Measurements from ENCODE around the gene ST6GALNAC6. TPM values are rescaled to one million over a fixed set of nuclear protein-coding genes. Genes with fewer than 3 reads are reported as not detected.
A peak's percentile ranks its signal among the peaks of the same experiment; 100 is the strongest.
"Not testable (repeated sequence)": the region's sequence is repeated elsewhere in the genome, so short reads cannot be mapped to it uniquely, and the experiment has no call there.

Gene ST6GALNAC6
- total RNA-seq, 2 experiments from 2014 or later: 44.5 to 45.1 TPM

GRCh38 chr9:127855522-127855921 lies 43.9 kb downstream of the ST6GALNAC6 start:
- peaks cover 31% of the 10 kb centered on the region for H3K4me1 Mint-ChIP-seq
- no peak overlapping the region for H3K4me3 Mint-ChIP-seq
- peaks cover 12% of the 10 kb centered on the region for H3K36me3 Mint-ChIP-seq
- H3K27me3 Mint-ChIP-seq: no peaks in the 10 kb centered on the region
- H3K9me3 Mint-ChIP-seq: peaks cover 2% of the 10 kb centered on the region
- H3K27ac Mint-ChIP-seq: no peak overlapping the region
- DNase-seq: no peak

GRCh38 chr9:127854960-127855359 lies 44.4 kb downstream of the ST6GALNAC6 start:
- peaks cover 4% of the 10 kb centered on the region for H3K9me3 Mint-ChIP-seq
- H3K4me1 Mint-ChIP-seq: peaks cover 29% of the 10 kb centered on the region
- DNase-seq: no peak
- peak overlapping the region; percentile 42 for H3K4me3 Mint-ChIP-seq
- no peak overlapping the region for H3K27ac Mint-ChIP-seq
- H3K27me3 Mint-ChIP-seq: no peaks in the 10 kb centered on the region
- peaks cover 17% of the 10 kb centered on the region for H3K36me3 Mint-ChIP-seq

GRCh38 chr9:127854184-127854806 lies 45.1 kb downstream of the ST6GALNAC6 start, which contains the start of gene ENG:
TSS of gene ENG (minus strand) at chr9:127854658. CDS start at chr9:127854355, 303 bp downstream.
- Mint-ChIP-seq H3K27ac (peak within 1 kb of the TSS; percentile 84), H3K4me3 (peak within 1 kb of the TSS; percentile 85), H3K9me3 (peaks cover 8% of the 10 kb centered on the region), H3K27me3 (no peaks in the 10 kb centered on the region), H3K4me1 (peaks cover 29% of the 10 kb centered on the region), H3K36me3 (peaks cover 21% of the 10 kb centered on the region)
- DNase-seq: peak; percentile 36

- Mint-ChIP-seq H3K36me3 (peaks cover 29% of the 10 kb centered on the region), H3K4me1 (peaks cover 29% of the 10 kb centered on the region), H3K4me3 (peak overlapping the region; percentile 85)
Measured at GRCh38 chr9:127853312-127854183, 45.9 kb downstream of the ST6GALNAC6 start.

GRCh38 chr9:127852829-127853228 lies 46.6 kb downstream of the ST6GALNAC6 start:
- Mint-ChIP-seq H3K27me3 (no peaks in the 10 kb centered on the region), H3K4me3 (peak overlapping the region; percentile 85), H3K27ac (no peak overlapping the region), H3K9me3 (peaks cover 16% of the 10 kb centered on the region), H3K4me1 (peaks cover 27% of the 10 kb centered on the region), H3K36me3 (peaks cover 31% of the 10 kb centered on the region)
- DNase-seq: no peak

More at GRCh38 chr9:127853312-127854183, 45.9 kb downstream of the ST6GALNAC6 start:
- Mint-ChIP-seq H3K27me3 (no peaks in the 10 kb centered on the region), H3K9me3 (peaks cover 14% of the 10 kb centered on the region), H3K27ac (peak overlapping the region; percentile 84)
- DNase-seq: no peak

- Mint-ChIP-seq H3K36me3 (peaks cover 31% of the 10 kb centered on the region), H3K4me3 (no peak overlapping the region), H3K9me3 (peaks cover 16% of the 10 kb centered on the region), H3K27me3 (no peaks in the 10 kb centered on the region), H3K4me1 (peaks cover 19% of the 10 kb centered on the region), H3K27ac (no peak overlapping the region)
- DNase-seq: no peak
Measured at GRCh38 chr9:127850286-127850830, 49.0 kb downstream of the ST6GALNAC6 start.

GRCh38 chr9:127848756-127849504 lies 50.5 kb downstream of the ST6GALNAC6 start:
- no peak for DNase-seq
- Mint-ChIP-seq H3K9me3 (peaks cover 16% of the 10 kb centered on the region), H3K27me3 (no peaks in the 10 kb centered on the region), H3K36me3 (peaks cover 31% of the 10 kb centered on the region), H3K4me3 (no peak overlapping the region), H3K4me1 (peaks cover 15% of the 10 kb centered on the region), H3K27ac (no peak overlapping the region)

- Mint-ChIP-seq H3K9me3 (peaks cover 16% of the 10 kb centered on the region), H3K4me3 (no peak overlapping the region), H3K36me3 (peaks cover 31% of the 10 kb centered on the region), H3K27ac (no peak overlapping the region), H3K27me3 (no peaks in the 10 kb centered on the region), H3K4me1 (peaks cover 15% of the 10 kb centered on the region)
- no peak for DNase-seq
Measured at GRCh38 chr9:127847833-127848755, 51.3 kb downstream of the ST6GALNAC6 start.

- DNase-seq: no peak
- peaks cover 16% of the 10 kb centered on the region for H3K9me3 Mint-ChIP-seq
- no peaks in the 10 kb centered on the region for H3K27me3 Mint-ChIP-seq
- H3K4me3 Mint-ChIP-seq: no peak overlapping the region
- no peak overlapping the region for H3K27ac Mint-ChIP-seq
- peaks cover 29% of the 10 kb centered on the region for H3K36me3 Mint-ChIP-seq
- peaks cover 9% of the 10 kb centered on the region for H3K4me1 Mint-ChIP-seq
Measured at GRCh38 chr9:127847178-127847510, 52.3 kb downstream of the ST6GALNAC6 start.

GRCh38 chr9:127846443-127847177 lies 52.8 kb downstream of the ST6GALNAC6 start:
- H3K4me1 Mint-ChIP-seq: peaks cover 3% of the 10 kb centered on the region
- H3K36me3 Mint-ChIP-seq: peaks cover 27% of the 10 kb centered on the region
- no peak overlapping the region for H3K4me3 Mint-ChIP-seq
- H3K9me3 Mint-ChIP-seq: peaks cover 16% of the 10 kb centered on the region
- no peak for DNase-seq
- no peaks in the 10 kb centered on the region for H3K27me3 Mint-ChIP-seq
- no peak overlapping the region for H3K27ac Mint-ChIP-seq

GRCh38 chr9:127845619-127846018 lies 53.8 kb downstream of the ST6GALNAC6 start:
- not testable (repeated sequence) for H3K27me3 Mint-ChIP-seq, H3K27ac Mint-ChIP-seq, DNase-seq, H3K4me3 Mint-ChIP-seq, H3K4me1 Mint-ChIP-seq
- Mint-ChIP-seq H3K36me3 (peaks cover 20% of the 10 kb centered on the region), H3K9me3 (peaks cover 16% of the 10 kb centered on the region)

GRCh38 chr9:127844821-127845359 lies 54.5 kb downstream of the ST6GALNAC6 start:
- H3K27ac Mint-ChIP-seq: no peak overlapping the region
- no peak for DNase-seq

GRCh38 chr9:127841087-127841835 lies 58.1 kb downstream of the ST6GALNAC6 start:
- H3K27me3 Mint-ChIP-seq: no peaks in the 10 kb centered on the region
- no peaks in the 10 kb centered on the region for H3K4me1 Mint-ChIP-seq
- H3K27ac Mint-ChIP-seq: no peak overlapping the region
- H3K4me3 Mint-ChIP-seq: no peak overlapping the region
- H3K9me3 Mint-ChIP-seq: no peaks in the 10 kb centered on the region
- DNase-seq: no peak
- no peaks in the 10 kb centered on the region for H3K36me3 Mint-ChIP-seq

More at GRCh38 chr9:127844821-127845359, 54.5 kb downstream of the ST6GALNAC6 start:
- no peaks in the 10 kb centered on the region for H3K4me1 Mint-ChIP-seq
- peaks cover 12% of the 10 kb centered on the region for H3K9me3 Mint-ChIP-seq
- H3K36me3 Mint-ChIP-seq: peaks cover 14% of the 10 kb centered on the region
- H3K27me3 Mint-ChIP-seq: no peaks in the 10 kb centered on the region
- no peak overlapping the region for H3K4me3 Mint-ChIP-seq
